Effector CD8-positive, alpha-beta T cell (primary cell): Measurements from ENCODE around the gene CSRP2.

Experiments
- DNase-seq: peaks from one replicate; lab custom pipeline; 2025; lab: John Stamatoyannopoulos, UW
- total RNA-seq, 4 experiments: gene quantifications; one replicate each; lab custom pipeline; 2026; lab: John Stamatoyannopoulos, UW

CSRP2 gene
- total RNA-seq, result 0 to 3.1 (median 0.27) reads per million in 4 experiments

DNA sequence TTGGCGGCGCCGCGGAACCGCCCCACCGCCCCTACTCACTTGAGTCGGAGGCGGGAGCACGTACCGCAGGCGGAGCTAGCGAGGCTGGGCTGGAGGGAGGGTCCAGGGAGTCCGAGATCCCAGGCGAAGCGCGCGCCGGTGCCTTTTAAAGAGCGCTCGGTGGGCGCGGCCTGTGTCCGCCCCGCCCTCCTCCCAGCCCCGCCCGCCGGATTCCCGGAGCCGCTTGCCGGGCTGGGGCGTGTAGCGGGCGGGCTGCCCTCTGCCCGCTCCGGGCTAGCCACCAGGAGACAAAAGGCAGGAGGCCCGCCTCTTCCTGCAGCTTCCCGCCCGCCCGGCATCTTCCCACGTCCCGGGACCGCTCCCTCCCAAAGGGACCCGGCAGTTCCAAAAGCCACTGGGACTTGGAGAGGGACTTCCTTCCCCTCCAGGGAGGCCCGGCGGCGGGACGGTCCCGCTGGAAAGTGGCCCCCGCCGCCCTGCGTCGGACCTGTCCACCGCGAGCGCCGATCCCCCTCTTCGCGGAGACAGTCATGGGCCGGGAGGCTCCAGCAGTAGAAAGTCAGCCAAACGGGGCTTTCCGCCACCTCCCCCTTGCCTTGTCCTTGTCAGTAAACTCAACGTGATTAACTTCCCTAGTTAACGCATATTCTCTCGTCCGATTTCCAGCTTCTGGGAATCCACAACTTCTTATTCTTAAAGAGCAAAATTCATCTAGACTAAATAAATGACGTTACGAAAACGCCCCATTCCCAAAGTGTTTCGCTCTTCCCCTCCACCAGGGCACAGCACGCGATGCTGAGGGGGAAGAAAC, at the start of gene CSRP2:
TSS of gene CSRP2 (minus strand) at position 121 of the 811 bp plus-strand sequence. CDS start 12,759 bp downstream, outside the sequence.
- peak; percentile 47 for DNase-seq

- DNase-seq, result no peak
These were observed 48.5 kb upstream of the CSRP2 start for GRCh38 chr12:76927170-76927784.

- no peak for DNase-seq
These were observed 46.3 kb upstream of the CSRP2 start for GRCh38 chr12:76925135-76925534.

DNA sequence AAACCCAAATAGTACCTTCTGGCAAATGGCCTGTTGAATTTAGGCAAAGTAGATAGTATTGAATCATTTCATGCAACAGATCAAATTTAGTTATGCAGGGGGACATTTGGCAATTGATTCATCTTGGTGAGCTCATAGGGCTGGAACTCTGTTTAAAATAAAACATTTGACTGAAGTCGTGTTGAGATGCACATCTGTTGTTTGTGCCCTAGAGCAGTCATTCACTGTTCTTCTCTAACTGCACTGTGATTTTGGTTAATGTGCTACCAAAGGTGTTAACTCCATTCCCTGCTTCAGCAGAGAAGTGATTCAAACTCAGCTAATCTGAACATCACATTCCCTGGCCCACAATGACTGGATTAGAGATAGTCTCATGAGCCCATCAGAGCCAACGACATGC, 44.0 kb upstream of the CSRP2 start:
- no peak for DNase-seq

DNA sequence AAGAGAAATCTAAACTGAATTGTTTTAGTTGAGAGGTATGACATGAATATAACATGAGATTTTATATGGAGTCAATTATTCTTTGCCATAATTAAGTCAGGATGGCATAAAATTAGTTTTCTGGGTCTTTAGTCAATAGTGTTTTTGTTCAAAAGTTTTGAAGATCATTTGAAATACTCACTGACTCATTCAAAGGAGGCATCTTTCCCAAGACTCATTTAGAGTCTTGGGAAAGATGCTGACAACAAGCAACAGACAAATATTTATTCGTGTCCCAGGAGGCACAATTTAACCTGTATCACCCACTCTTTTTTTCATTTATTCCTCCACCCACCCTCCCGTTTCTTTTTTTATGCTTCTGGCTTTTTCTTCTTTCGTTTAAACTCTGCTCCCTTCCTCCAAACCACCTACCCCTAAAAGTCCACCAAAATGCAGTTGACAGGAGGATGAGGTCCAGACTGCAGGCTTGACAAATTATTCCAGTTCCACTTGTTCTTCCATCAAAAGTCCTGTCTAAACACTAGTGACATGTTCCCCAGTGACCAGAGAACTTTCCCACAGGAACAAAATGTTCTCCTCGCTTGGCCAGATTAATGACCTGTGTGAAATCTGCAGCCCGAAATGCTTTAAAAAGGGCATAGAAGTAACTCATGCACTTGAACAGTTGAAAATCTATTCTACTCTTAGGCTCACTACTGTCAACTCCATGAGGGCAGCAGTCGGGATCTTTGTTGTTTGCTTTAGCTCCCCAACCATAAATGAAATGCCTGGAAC, 43.3 kb upstream of the CSRP2 start:
- DNase-seq, result no peak

GRCh38 chr12:76921100-76921471, 42.3 kb upstream of the CSRP2 start:
- DNase-seq, result no peak

DNA sequence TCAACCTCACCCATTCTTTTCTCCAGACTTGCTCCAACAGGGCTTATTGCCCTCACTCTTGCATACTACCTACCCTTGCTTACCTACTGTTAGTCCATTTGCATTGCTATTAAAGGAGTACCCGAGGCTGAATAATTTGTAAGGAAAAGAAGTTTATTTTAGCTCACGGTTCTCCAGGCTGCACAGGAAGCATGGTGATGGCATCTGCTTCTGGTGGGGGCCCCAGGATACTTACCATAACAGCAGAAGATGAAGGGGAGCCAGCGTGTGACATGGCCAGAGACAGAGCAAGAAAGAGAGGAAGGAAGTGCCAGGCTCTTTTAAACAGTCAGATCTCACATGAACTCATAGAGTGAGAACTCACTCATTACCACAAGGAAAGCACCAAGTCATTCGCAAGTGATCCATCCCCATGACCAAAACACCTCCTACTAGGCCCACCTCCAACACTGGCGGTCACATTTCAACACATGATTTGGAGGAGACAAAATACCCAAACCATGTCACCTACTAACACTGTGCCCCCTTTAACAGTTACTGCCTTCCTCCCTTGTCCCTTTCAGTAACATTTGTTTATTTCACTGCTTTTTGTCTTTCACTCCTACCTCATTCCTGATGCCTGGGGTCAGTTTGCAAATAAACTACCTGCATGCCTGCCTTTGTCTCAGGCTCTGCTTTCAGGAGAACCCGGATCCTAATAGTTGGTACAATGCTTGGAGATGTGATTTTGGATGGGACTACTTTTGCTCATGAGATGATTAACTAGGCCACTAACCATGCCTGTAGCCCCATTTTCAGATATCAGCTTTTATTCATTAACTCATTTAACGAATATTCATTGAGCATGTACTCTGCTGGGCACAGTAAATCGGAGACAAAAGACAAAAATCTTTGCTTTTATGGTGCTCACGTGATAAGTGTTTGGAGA, 41.6 kb upstream of the CSRP2 start:
- no peak for DNase-seq

DNA sequence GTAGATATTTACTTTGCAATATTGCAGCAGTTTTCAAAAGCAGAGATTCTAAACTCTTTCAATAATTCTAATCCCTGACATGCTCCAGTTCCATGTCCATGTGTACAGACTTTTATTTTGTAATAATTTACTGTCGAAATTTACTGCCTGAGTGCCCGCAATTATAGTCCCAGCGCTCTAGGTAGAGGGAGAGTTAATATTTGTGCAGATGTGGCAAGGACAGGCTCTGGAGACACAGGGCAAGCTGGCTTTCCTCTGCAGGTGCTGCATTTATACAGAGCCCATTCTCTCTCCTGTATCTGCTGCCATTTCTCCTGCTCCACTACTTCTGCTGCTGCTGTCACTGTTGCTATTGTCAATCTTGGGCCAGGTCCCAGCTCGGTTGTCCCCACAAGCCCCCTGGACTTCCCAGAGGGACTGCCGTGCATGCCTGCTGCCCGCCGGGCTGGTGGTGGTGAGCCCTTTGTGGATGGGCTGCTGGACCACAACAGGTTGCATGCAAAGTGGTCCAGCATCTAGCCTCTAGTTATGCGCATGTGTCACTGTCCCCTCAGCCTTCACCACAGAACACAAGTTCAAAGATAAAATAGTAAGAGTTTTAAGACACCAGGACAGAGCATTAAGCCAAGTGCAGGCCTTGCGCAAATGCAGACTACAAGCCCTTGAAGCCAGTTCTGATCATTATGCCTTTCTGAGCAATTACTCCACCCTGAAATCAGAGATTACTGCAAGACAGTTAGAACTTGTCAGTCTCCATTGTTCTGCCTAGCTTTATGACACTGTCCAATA, 40.8 kb upstream of the CSRP2 start:
- no peak for DNase-seq

GRCh38 chr12:76916170-76916540, 37.3 kb upstream of the CSRP2 start:
- no peak for DNase-seq

GRCh38 chr12:76915361-76916169, 36.7 kb upstream of the CSRP2 start:
- no peak for DNase-seq

DNA sequence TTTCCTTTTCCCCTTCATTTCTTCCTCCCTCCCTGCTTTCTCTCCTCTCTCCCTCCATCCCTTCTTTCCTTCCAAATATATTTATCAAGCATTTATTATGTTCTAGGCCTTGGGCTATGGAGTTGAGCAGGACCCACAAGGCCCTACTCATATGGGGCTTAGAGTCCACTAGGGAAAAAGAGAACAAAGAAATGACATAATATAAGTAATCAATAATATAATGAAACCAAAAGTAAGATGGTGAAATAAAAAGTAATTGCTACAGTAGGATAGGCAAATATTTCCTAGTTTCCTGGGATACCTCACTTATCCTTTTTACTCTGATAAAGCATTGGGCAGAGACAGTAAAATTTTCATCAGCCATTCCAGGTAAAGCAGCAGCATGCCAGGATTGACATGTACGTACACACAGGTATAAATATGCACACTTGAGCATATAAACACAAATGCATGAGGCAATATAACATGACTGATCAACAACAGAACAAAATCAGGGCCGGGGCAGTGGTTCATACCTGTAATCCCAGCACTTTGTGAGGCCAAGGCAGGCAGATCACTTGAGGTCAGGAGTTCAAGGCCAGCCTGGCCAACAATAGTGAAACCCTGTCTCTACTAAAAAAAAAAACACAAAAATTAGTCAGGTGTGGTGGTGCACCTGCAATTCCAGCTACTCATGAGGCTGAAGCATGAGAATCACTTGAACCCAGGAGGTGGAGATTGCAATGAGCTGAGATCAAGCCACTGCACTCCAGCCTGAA, 35.5 kb upstream of the CSRP2 start:
- DNase-seq, result no peak

- no peak for DNase-seq
These were observed 30.5 kb upstream of the CSRP2 start for GRCh38 chr12:76909290-76909689.

DNA sequence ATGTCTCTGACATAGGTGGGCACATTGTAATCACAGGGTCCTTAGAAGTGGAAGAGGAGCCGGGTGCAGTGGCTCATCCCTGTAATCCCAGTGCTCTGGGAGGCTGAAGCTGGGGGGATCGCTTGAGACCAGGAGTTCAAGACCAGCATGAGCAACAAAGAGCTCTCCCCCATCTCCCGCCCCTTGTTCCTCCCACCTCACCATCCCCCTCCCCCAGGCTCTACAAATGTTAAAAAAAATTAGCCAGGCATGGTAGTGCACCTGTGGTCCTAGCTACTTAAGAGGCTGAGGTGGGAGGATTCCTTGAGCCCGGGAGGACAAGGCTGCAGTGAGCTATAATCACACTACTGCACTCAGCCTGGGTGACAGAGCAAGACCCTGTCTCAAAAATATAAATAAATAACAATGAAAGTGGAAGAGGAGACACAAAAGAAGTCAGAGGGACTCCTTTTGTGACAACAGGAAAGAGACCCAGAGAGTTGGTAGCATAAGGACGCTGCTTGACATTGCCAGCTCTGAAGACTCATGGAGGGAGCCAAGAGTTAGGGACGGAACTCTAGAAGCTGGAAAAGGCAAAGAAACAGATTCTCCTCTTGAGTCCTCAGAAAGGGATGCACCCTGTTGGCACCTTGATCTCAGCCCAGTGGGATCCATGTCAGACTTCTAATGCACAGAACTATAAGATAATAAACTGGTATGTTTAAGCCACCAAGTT, 29.6 kb upstream of the CSRP2 start:
- DNase-seq, result no peak

GRCh38 chr12:76901628-76902380, 23.0 kb upstream of the CSRP2 start:
- no peak for DNase-seq

DNA sequence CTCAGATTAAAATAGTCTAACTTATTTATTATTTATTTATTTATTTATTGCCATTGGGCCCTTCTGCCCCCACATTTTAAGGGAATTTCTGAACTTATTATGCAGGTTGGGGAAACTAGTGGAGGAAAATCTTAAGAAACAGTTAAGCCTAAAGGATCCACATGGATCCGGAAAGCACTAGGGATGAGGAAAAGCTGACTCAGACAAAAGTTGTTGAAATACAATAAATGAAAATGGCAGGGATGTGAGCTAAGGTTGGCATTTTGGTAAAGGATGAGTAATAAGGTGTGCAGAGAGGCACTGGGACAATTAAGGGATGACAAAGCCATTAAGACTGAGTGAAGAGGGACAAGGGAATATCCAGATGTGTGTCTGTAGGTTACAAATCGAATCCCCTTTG, 20.7 kb upstream of the CSRP2 start:
- DNase-seq, result no peak

GRCh38 chr12:76898442-76898841, 19.6 kb upstream of the CSRP2 start:
- DNase-seq, result no peak

DNA sequence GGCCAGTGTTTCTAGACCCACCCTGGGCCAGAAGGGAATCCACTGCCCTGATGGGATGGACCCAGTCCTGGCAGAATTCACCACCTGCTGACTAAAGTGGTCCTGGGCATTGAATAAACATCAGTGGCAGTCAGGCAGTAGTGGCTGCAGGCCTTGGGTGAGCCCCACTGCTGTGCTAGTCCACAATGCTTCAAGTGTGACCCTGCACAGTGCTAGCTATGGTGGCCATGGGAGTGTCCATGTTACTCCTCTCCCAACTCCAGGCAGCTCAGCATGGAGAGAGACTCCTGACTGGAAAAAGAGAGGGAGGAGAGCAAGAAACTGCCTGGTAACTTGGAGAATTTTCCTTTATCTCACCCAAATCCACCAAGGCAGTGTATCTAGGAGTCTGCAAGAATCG, 17.5 kb upstream of the CSRP2 start:
- DNase-seq, result no peak

- DNase-seq, result no peak
These were observed 17.0 kb upstream of the CSRP2 start for GRCh38 chr12:76895796-76896195.
